Measurements from ENCODE around the gene EHD1. TPM values are rescaled to one million over a fixed set of nuclear protein-coding genes. Genes with fewer than 3 reads are reported as not detected.

Gene EHD1
- total RNA-seq, 2 experiments from 2014 or later: 101 to 153 TPM

DNA sequence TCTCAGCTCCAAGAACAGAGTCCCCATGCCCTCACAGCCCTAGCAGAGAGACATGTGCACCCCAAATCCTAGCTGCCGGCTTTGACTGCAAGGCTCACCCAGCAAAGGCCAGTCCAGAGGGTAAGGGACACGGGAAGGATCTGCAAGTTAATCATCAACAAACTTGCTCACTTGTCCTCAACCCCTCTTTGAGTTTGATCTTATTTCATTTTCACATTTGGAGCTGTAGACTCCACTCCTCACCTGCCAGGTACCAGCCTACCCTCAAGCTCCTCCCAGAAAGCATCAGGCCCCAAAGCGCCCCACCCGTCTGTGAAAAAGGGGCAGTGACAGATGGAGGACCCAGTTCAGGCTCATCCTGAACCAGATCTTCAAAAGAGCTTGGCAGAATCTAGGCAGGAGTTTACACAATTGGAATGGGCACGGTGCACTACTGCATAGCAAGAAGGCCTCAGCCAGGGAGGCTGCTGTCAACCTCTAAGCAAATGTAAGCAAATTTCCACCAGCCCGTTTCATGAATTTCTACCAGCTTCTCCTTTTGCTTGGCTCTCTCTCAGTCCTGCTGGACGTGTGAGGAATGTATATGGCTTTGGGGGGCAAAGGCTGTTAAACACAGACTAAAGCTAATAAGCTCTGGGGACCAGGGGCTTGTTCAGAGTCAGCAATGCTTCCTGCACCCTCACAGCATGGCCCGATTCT lies 5.5 kb downstream of the EHD1 start:
- peak; percentile 58 for DNase-seq (ENCODE audit: low spot score)
- TF ChIP-seq EZH2phosphoT487 (IDR thresholded peaks at IDR 0.05; ENCODE audit: borderline replicate concordance, low read depth, low read length): no peak
- TF ChIP-seq, protein P1, sequence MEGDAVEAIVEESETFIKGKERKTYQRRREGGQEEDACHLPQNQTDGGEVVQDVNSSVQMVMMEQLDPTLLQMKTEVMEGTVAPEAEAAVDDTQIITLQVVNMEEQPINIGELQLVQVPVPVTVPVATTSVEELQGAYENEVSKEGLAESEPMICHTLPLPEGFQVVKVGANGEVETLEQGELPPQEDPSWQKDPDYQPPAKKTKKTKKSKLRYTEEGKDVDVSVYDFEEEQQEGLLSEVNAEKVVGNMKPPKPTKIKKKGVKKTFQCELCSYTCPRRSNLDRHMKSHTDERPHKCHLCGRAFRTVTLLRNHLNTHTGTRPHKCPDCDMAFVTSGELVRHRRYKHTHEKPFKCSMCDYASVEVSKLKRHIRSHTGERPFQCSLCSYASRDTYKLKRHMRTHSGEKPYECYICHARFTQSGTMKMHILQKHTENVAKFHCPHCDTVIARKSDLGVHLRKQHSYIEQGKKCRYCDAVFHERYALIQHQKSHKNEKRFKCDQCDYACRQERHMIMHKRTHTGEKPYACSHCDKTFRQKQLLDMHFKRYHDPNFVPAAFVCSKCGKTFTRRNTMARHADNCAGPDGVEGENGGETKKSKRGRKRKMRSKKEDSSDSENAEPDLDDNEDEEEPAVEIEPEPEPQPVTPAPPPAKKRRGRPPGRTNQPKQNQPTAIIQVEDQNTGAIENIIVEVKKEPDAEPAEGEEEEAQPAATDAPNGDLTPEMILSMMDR (conservative IDR thresholded peaks at IDR 0.05; ENCODE audit: low read length): no peak
- intact Hi-C loops (cut with micrococcal nuclease; ENCODE audit: unreplicated experiment): no loop called here
- no peaks in the 10 kb centered on the region for H3K9me3 ChIP-seq (ENCODE audit: low read length)
- H4K20me1 ChIP-seq (ENCODE audit: insufficient read depth, low read length): peaks cover 30% of the 10 kb centered on the region; the same call in 1 of the 2 replicates
- no TSS peak for BruUV-seq (replicated peaks)
- no peak overlapping the region for H2AFZ ChIP-seq (ENCODE audit: low read length)
- H3K4me1 ChIP-seq (ENCODE audit: insufficient read depth, low read length, poor library complexity, severe bottlenecking): peaks cover 88% of the 10 kb centered on the region
- H3K27ac ChIP-seq (ENCODE audit: low read depth, low read length, poor library complexity, severe bottlenecking): peak overlapping the region; percentile 97
- peaks cover 94% of the 10 kb centered on the region for H3K79me2 ChIP-seq (ENCODE audit: insufficient read depth, low read depth, low read length)
- H3K36me3 ChIP-seq (ENCODE audit: insufficient read depth, low read length): peaks cover 81% of the 10 kb centered on the region
- H3K9me2 ChIP-seq (ENCODE audit: insufficient read depth, low read length): no peaks in the 10 kb centered on the region
- ChIA-PET CTCF (ENCODE audit: unreplicated experiment) (interaction anchor here (0.6 to 1.4 kb wide), 3 partner anchors 9 to 25 kb away, joined by 3 to 9 read pairs (median 3); no protein-coding TSS in a partner anchor), POLR2A (interaction anchor here (0.5 to 8.8 kb wide), 5 partner anchors 11 to 1246 kb away, joined by 3 to 115 read pairs (median 3); no protein-coding TSS in a partner anchor)
- H3K4me2 ChIP-seq (ENCODE audit: low read length): peak overlapping the region; percentile 96
- peak overlapping the region; percentile 44 for H3K4me3 ChIP-seq (ENCODE audit: low read depth, low read length, poor library complexity, severe bottlenecking)

- BruUV-seq (replicated peaks): no TSS peak
- Histone ChIP-seq H3K9me3 (ENCODE audit: low read length) (no peaks in the 10 kb centered on the region), H3K4me3 (ENCODE audit: low read depth, low read length, poor library complexity, severe bottlenecking) (peak overlapping the region; percentile 57), H3K4me1 (ENCODE audit: insufficient read depth, low read length, poor library complexity, severe bottlenecking) (peaks cover 100% of the 10 kb centered on the region), H3K9me2 (ENCODE audit: insufficient read depth, low read length) (no peaks in the 10 kb centered on the region), H3K27ac (ENCODE audit: low read depth, low read length, poor library complexity, severe bottlenecking) (peak overlapping the region; percentile 97), H4K20me1 (ENCODE audit: insufficient read depth, low read length) (peaks cover 16% of the 10 kb centered on the region; the same call in 1 of the 2 replicates), H3K4me2 (ENCODE audit: low read length) (peak overlapping the region; percentile 96), H3K36me3 (ENCODE audit: insufficient read depth, low read length) (peaks cover 84% of the 10 kb centered on the region), H2AFZ (ENCODE audit: low read length) (no peak overlapping the region), H3K79me2 (ENCODE audit: insufficient read depth, low read depth, low read length) (peaks cover 94% of the 10 kb centered on the region)
- ChIA-PET POLR2A (interaction anchor here (7.3 to 8.8 kb wide), 2 partner anchors 10 to 21 kb away, joined by 90 to 115 read pairs; no protein-coding TSS in a partner anchor), CTCF (ENCODE audit: unreplicated experiment) (no interaction called here)
- TF ChIP-seq, protein P1 (conservative IDR thresholded peaks at IDR 0.05; ENCODE audit: low read length): no peak
- no peak for TF ChIP-seq EZH2phosphoT487 (IDR thresholded peaks at IDR 0.05; ENCODE audit: borderline replicate concordance, low read depth, low read length)
- intact Hi-C loops (cut with micrococcal nuclease; ENCODE audit: unreplicated experiment): no loop called here
- DNase-seq (ENCODE audit: low spot score): no peak
Observed at GRCh38 chr11:64871492-64871891, 6.9 kb downstream of the EHD1 start.

Data from OCI-LY7 (cell line).